Muscle layer of duodenum (tissue), 2 donors: ENCODE results near the gene PRR23A.

Experiments used
- H3K27ac ChIP-seq: one replicate; pipeline ENCODE4 v1.7.0; 2013; ENCODE audit warnings: mild to moderate bottlenecking, low read length
- H3K27me3 ChIP-seq: one replicate; pipeline ENCODE4 v1.7.0; 2013; ENCODE audit warnings: low read depth, mild to moderate bottlenecking, control low read depth, low read length
- H3K36me3 ChIP-seq, 2 donors: one replicate each; pipeline ENCODE4 v1.7.0; 2013; ENCODE audit warnings: low read length in 2 of 2, control low read depth in 1 of 2, mild to moderate bottlenecking in 1 of 2; ENCODE audit not compliant: insufficient read depth in 2 of 2, control insufficient read depth in 1 of 2
- H3K4me1 ChIP-seq, 2 donors: one replicate each; pipeline ENCODE4 v1.7.0; 2013; ENCODE audit warnings: low read length in 2 of 2, mild to moderate bottlenecking in 2 of 2, control low read depth in 1 of 2, moderate library complexity in 1 of 2; ENCODE audit not compliant: insufficient read depth in 2 of 2, control insufficient read depth in 1 of 2
- H3K4me3 ChIP-seq, 2 donors: one replicate each; pipeline ENCODE4 v1.7.0; 2013; ENCODE audit warnings: low read length in 2 of 2, low read depth in 1 of 2, mild to moderate bottlenecking in 1 of 2
- H3K9me3 ChIP-seq, 2 donors: one replicate each; pipeline ENCODE4 v1.7.0; 2013; ENCODE audit warnings: low read length in 2 of 2, control low read depth in 1 of 2, mild to moderate bottlenecking in 1 of 2; ENCODE audit not compliant: control insufficient read depth in 1 of 2
- donor health status: healthy.

PRR23A gene

DNA sequence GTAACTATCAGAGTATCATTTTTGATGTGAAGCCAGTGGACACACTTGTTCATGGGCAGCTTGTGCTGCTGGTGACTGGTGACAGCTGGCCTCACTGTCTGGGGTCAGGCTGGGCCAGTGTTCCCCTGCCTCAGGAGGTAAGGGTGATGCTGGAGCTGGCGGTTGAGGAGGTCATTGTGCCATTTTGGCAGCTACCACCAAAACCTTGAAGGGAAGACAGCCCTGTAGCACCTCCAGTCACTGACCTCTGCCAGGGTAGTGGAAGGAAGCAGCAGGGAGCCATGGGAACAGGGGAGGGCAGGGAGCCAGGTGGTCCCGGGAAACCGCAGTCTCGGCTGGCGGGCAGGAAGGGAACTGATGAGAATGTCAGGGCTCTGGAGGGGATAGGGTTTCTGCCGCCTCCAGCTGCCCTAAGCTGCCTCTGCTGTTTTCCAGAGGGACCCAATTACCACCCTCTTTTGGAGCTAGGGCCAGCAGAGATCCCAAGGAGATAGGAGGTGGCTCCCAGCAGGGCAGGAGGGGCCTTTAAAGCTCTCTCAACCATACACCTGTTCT is 34.2 kb downstream of the PRR23A start:
- Histone ChIP-seq H3K36me3 (no peaks in the 10 kb centered on the region), H3K27ac (no peak overlapping the region), H3K4me3 (no peak overlapping the region), H3K9me3 (no peaks in the 10 kb centered on the region), H3K27me3 (no peaks in the 10 kb centered on the region), H3K4me1 (no peaks in the 10 kb centered on the region)

GRCh38 chr3:138964923-138965322 is 41.1 kb downstream of the PRR23A start:
- Histone ChIP-seq H3K9me3 (peaks cover 0 to 8% of the 10 kb centered on the region in 2 donors), H3K27me3 (peaks cover 19% of the 10 kb centered on the region), H3K27ac (no peak overlapping the region), H3K4me3 (no peak overlapping the region), H3K4me1 (peaks cover 0 to 5% of the 10 kb centered on the region in 2 donors), H3K36me3 (no peaks in the 10 kb centered on the region)

DNA sequence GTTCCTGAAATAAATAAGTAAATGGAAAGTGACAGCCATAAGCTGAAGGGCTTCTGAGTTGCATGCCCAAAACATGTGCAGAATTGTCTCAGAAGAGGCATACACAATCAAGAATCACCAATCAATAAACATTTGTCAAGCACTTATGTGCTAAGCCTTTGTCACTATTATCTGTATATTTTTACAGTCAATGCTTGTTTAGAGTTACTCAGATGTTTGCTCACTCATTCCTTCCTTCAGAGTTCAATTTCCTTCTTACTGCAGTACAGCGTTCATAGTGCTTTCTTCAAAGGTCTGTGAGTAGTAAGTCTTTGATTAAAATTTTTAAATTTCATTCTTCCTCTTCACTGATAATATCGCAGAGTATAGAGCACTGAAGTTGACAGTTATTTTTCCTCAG is 41.8 kb downstream of the PRR23A start:
- H3K27ac ChIP-seq, result no peak overlapping the region
- peaks cover 0 to 5% of the 10 kb centered on the region in 2 donors for H3K4me1 ChIP-seq
- no peaks in the 10 kb centered on the region for H3K36me3 ChIP-seq
- H3K9me3 ChIP-seq, result peaks cover 0 to 8% of the 10 kb centered on the region in 2 donors
- H3K27me3 ChIP-seq, result peaks cover 25% of the 10 kb centered on the region
- no peak overlapping the region for H3K4me3 ChIP-seq

DNA sequence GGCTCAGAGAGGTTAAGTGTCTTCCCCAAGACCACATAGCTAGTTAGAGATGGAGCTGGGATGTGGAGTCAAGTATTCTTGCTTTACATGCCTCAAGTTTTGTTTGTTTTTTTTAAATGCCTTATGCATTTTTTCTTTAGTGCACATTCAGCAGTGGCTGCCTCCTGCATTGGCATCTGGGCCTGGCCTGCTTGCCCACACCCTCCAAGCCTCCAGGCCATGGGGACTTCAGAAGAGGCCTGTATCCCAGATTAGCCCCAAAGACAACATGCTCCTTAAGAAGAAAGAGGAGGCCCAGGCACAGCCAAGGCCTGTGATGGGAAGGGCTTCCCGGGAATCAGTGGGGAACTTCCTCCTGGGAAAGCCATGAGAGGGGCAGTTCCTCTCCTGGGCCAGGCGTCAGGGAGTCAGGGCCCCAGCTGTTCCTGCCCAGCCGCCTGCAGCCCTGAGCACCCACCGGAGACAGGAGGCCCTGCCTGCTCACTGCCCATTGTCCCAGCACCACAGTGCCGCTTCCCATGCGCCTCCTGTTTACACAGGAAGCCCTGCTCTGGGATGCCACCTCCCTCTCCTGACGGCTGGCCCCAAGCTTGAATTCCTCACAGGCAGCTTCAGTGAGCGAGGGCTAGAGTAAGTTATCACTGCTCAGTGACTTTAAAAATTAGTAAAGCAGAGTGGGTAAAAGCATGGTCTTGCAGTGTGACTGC is 43.1 kb downstream of the PRR23A start:
- peaks cover 0 to 5% of the 10 kb centered on the region in 2 donors for H3K4me1 ChIP-seq
- H3K36me3 ChIP-seq, result no peaks in the 10 kb centered on the region
- no peak overlapping the region for H3K27ac ChIP-seq
- peaks cover 0 to 8% of the 10 kb centered on the region in 2 donors for H3K9me3 ChIP-seq
- H3K4me3 ChIP-seq, result no peak overlapping the region
- H3K27me3 ChIP-seq, result peaks cover 26% of the 10 kb centered on the region

GRCh38 chr3:138960417-138960852 is 45.6 kb downstream of the PRR23A start:
- peaks cover 26% of the 10 kb centered on the region for H3K27me3 ChIP-seq
- H3K4me1 ChIP-seq, result peaks cover 0 to 5% of the 10 kb centered on the region in 2 donors
- no peak overlapping the region for H3K27ac ChIP-seq
- no peak overlapping the region for H3K4me3 ChIP-seq
- H3K36me3 ChIP-seq, result no peaks in the 10 kb centered on the region
- H3K9me3 ChIP-seq, result peaks cover 0 to 5% of the 10 kb centered on the region in 2 donors
